K562 (cell line): ENCODE data around the gene METTL6. TPM values are rescaled to one million over a fixed set of nuclear protein-coding genes. Genes with fewer than 3 reads are reported as not detected.

ENCODE experiments used
- BDP1 ChIP-seq: IDR thresholded peaks from 3 replicates; pipeline ENCODE4 v1.6.1; 2011; ENCODE audit not compliant: insufficient read length, insufficient read depth
- DACH1 ChIP-seq: fragments of 450-650 bp; IDR thresholded peaks from 2 replicates; pipeline ENCODE4 v1.6.1; 2018; ENCODE audit not compliant: partially characterized antibody
- DMBX1 ChIP-seq: fragments of 250-450 bp; sonication (Bioruptor Pico); IDR thresholded peaks from 2 replicates; pipeline ENCODE4 v1.8.0; 2022; ENCODE audit warnings: inconsistent platforms, mild to moderate bottlenecking, moderate library complexity, borderline replicate concordance
- GTF2E2 ChIP-seq: fragments of 200-800 bp; sonication (Bioruptor generic); IDR thresholded peaks from 2 replicates; pipeline ENCODE4 v1.6.1; 2016; ENCODE audit warnings: missing genetic modification characterization, missing compliant biosample characterization
- MLLT1 ChIP-seq, 2 experiments: fragments of 450-650 bp; IDR thresholded peaks; 2 replicates each; pipeline ENCODE4 v1.6.1; 2016
- NFIX ChIP-seq: fragments of 250-450 bp; sonication (Bioruptor Pico); IDR thresholded peaks from 2 replicates; pipeline ENCODE4 v1.4.0; 2020; ENCODE audit warnings: low read depth, mild to moderate bottlenecking, moderate library complexity
- NR3C1 ChIP-seq: sonication (generic); formaldehyde crosslinking; IDR thresholded peaks from 2 replicates; pipeline ENCODE4 v1.8.1; 2022; ENCODE audit warnings: missing genetic modification reagents
- PHF20 ChIP-seq: fragments of 450-650 bp; IDR thresholded peaks from 2 replicates; pipeline ENCODE4 v1.6.1; 2018; ENCODE audit not compliant: partially characterized antibody
- POU5F1 ChIP-seq: fragments of 150-350 bp; IDR thresholded peaks from 2 replicates; pipeline ENCODE4 v1.6.1; 2014; ENCODE audit warnings: borderline replicate concordance, low read length, low read depth, mild to moderate bottlenecking; ENCODE audit not compliant: partially characterized antibody
- RBM25 ChIP-seq: fragments of 200-400 bp; formaldehyde crosslinking; IDR thresholded peaks from 2 replicates; pipeline ENCODE4 v1.6.1; 2018; ENCODE audit warnings: low read length, low read depth, moderate library complexity; ENCODE audit not compliant: severe bottlenecking
- THAP7 ChIP-seq: fragments of 250-450 bp; sonication (Bioruptor Pico); IDR thresholded peaks from 2 replicates; pipeline ENCODE4 v1.5.0; 2021
- THRAP3 ChIP-seq: fragments of 450-650 bp; IDR thresholded peaks from 2 replicates; pipeline ENCODE4 v1.6.1; 2016; ENCODE audit warnings: mild to moderate bottlenecking, inconsistent platforms, borderline replicate concordance
- ZNF408 ChIP-seq: fragments of 250-450 bp; sonication (Bioruptor Pico); IDR thresholded peaks from 2 replicates; pipeline ENCODE4 v1.4.0; 2020; ENCODE audit warnings: low read depth, mild to moderate bottlenecking, moderate library complexity
- polyA plus RNA-seq, 8 experiments: library from polyadenylated mRNA; depleted of rRNA in 4 of 8; stranded (reverse) in 5 of 8; unstranded in 3 of 8; fragments of >200 nt; fragmentation: Nextera tagmentation in 2 of 8; fragmentation: Illumina TruSeq in 1 of 8; extraction: Ambion mirVana in 2 of 8; extraction: Trizol in 1 of 8; gene quantifications; 2 replicates each; pipeline versions ENCODE4 v1.2.1 to v1.2.3, GENCODE V29; 2011 to 2014; ENCODE audit warnings: inconsistent platforms in 1 of 8, missing spikeins in 1 of 8
- total RNA-seq, 7 experiments: library from RNA; depleted of rRNA in 6 of 7; stranded (reverse); fragments of >200 nt in 6 of 7; fragmentation: Illumina TruSeq in 2 of 7; extraction: Trizol in 2 of 7; gene quantifications; 2 replicates each; pipeline versions ENCODE4 v1.2.1 to v1.2.3, GENCODE V29; 2011 to 2021; ENCODE audit warnings: low replicate concordance in 1 of 7

METTL6 gene
- total and polyA plus RNA-seq, 9 of the 15 experiments (the other 6 are each of a cell fraction or from before 2014, with no cell fraction given): 18.8 to 61.5 (median 33.9) TPM

- TF ChIP-seq THAP7 (no peak), THRAP3 (no peak), ZNF408 (CRISPR knock-in tag) (no peak), RBM25 (no peak), NFIX (CRISPR knock-in tag) (no peak), DACH1 (no peak), NR3C1 (CRISPR knock-in tag) (no peak), GTF2E2 (no peak), MLLT1 (IDR thresholded peaks at IDR 0.05) (no peak), DMBX1 (no peak), PHF20 (no peak), POU5F1 (no peak), BDP1 (no peak)
These were observed 11.6 kb upstream of the METTL6 start (continued) for GRCh38 chr3:15438983-15439382.
